H1 (cell line): ENCODE results near the gene ACTR8. TPM values are rescaled to one million over a fixed set of nuclear protein-coding genes. Genes with fewer than 3 reads are reported as not detected.

Experiments
- CHD1 ChIP-seq: IDR thresholded peaks from 2 replicates; pipeline ENCODE4 v1.6.1; 2012; ENCODE audit warnings: low read depth, low read length, improper control_type of control experiment
- EP300 ChIP-seq, 2 experiments: IDR thresholded peaks; 1 replicate in 1 of 2; 2 replicates in 1 of 2; pipeline ENCODE4 v1.6.1; 2011 to 2012; ENCODE audit warnings: low read depth in 2 of 2, low read length in 2 of 2, mild to moderate bottlenecking in 2 of 2, borderline replicate concordance in 1 of 2, inconsistent platforms in 1 of 2, moderate library complexity in 1 of 2
- RFX5 ChIP-seq: IDR thresholded peaks from 2 replicates; pipeline ENCODE4 v1.6.1; 2011; ENCODE audit warnings: low read depth, low read length, improper control_type of control experiment, borderline replicate concordance
- ZNF274 ChIP-seq: IDR thresholded peaks from 2 replicates; pipeline ENCODE4 v1.7.0; 2012; ENCODE audit warnings: low read length, borderline replicate concordance; ENCODE audit errors: extremely low read depth
- polyA plus RNA-seq, 7 experiments: library from polyadenylated mRNA; depleted of rRNA in 3 of 7; stranded (reverse) in 5 of 7; unstranded in 2 of 7; fragments of >200 nt in 5 of 7; fragments of 200-250 nt in 2 of 7; gene quantifications; 1 replicate in 5 of 7; 2 replicates in 1 of 7; 4 replicates in 1 of 7; pipeline versions ENCODE4 v1.2.1 to v1.2.3, GENCODE V29; 2011 to 2013; ENCODE audit warnings: missing spikeins in 2 of 7, mixed read lengths in 2 of 7
- total RNA-seq: library from RNA; stranded (reverse); fragmentation: NEBNext Ultra II Directional; extraction: Animal tissue kit (Norgen Biotek cat#: 25700); gene quantifications from 2 replicates; pipeline ENCODE4 v1.2.1, GENCODE V29; 2021

The ACTR8 gene
- total and polyA plus RNA-seq, 2 of the 8 experiments (the other 6 are each of a cell fraction or from before 2014, with no cell fraction given) = 8.3 to 26.9 TPM

- TF ChIP-seq CHD1 (no peak), ZNF274 (no peak), RFX5 (no peak), EP300 (IDR thresholded peaks at IDR 0.05; ENCODE audit: borderline replicate concordance in 1 of 2, low read depth in 2 of 2, low read length in 2 of 2) (no peak)
Measured at GRCh38 chr3:53902711-53903110, 20.8 kb upstream of the ACTR8 start (continued).
